GM06990 (cell line): ENCODE data around the gene PRKD2.
A peak's percentile ranks its signal among the peaks of the same experiment; 100 is the strongest.
"Not testable (repeated sequence)": the region's sequence is repeated elsewhere in the genome, so short reads cannot be mapped to it uniquely, and the experiment has no call there.

ENCODE experiments used
- DNase-seq: peaks from one replicate; pipeline ENCODE4 v3.0.0-alpha.2; 2011; ENCODE audit not compliant: insufficient read length; ENCODE audit errors: extremely low read depth
- H3K27me3 ChIP-seq: replicated peaks from 2 replicates; pipeline ENCODE4 v1.6.0; 2011; ENCODE audit warnings: low read length; ENCODE audit not compliant: control insufficient read depth, insufficient read depth
- H3K36me3 ChIP-seq: 2 replicates; pipeline ENCODE4 v1.5.1; 2011; ENCODE audit warnings: low read length; ENCODE audit not compliant: control insufficient read depth, insufficient read depth
- H3K4me3 ChIP-seq: replicated peaks from 2 replicates; pipeline ENCODE4 v1.5.1; 2011; ENCODE audit warnings: low read depth, mild to moderate bottlenecking, control low read depth, low read length
- CTCF ChIP-seq: IDR thresholded peaks from 2 replicates; pipeline ENCODE4 v1.5.1; 2011; ENCODE audit warnings: low read length, control low read depth, mild to moderate bottlenecking, inconsistent platforms; ENCODE audit not compliant: insufficient read depth, poor library complexity, severe bottlenecking

The PRKD2 gene

GRCh38 chr19:46715620-46715974 lies 1.3 kb downstream of the PRKD2 start:
- DNase-seq: no peak
- no peaks in the 10 kb centered on the region for H3K27me3 ChIP-seq
- TF ChIP-seq CTCF: no peak
- H3K36me3 ChIP-seq: peaks cover 7% of the 10 kb centered on the region
- H3K4me3 ChIP-seq: peak overlapping the region; percentile 96

GRCh38 chr19:46714444-46715106 lies 2.3 kb downstream of the PRKD2 start:
- no peaks in the 10 kb centered on the region for H3K27me3 ChIP-seq
- DNase-seq: peak; percentile 65
- H3K4me3 ChIP-seq: peak overlapping the region; percentile 96
- peaks cover 7% of the 10 kb centered on the region for H3K36me3 ChIP-seq
- no peak for TF ChIP-seq CTCF

- Histone ChIP-seq H3K4me3 (peak overlapping the region; percentile 96), H3K27me3 (no peaks in the 10 kb centered on the region), H3K36me3 (peaks cover 8% of the 10 kb centered on the region)
- TF ChIP-seq CTCF: no peak
- peak; percentile 63 for DNase-seq
Observed at GRCh38 chr19:46713781-46714443, 3.0 kb downstream of the PRKD2 start.

- peaks cover 12% of the 10 kb centered on the region for H3K36me3 ChIP-seq
- not testable (repeated sequence) for H3K27me3 ChIP-seq, DNase-seq, H3K4me3 ChIP-seq
Observed at GRCh38 chr19:46712768-46713338, 4.1 kb downstream of the PRKD2 start.

- peaks cover 15% of the 10 kb centered on the region for H3K36me3 ChIP-seq
- no peaks in the 10 kb centered on the region for H3K27me3 ChIP-seq
- DNase-seq: no peak
- TF ChIP-seq CTCF: no peak
- no peak overlapping the region for H3K4me3 ChIP-seq
Observed at GRCh38 chr19:46710687-46711086, 6.2 kb downstream of the PRKD2 start.

GRCh38 chr19:46704379-46705076 lies 12.4 kb downstream of the PRKD2 start:
- peak; percentile 96 for TF ChIP-seq CTCF
- H3K36me3 ChIP-seq: peaks cover 28% of the 10 kb centered on the region
- H3K4me3 ChIP-seq: no peak overlapping the region
- DNase-seq: peak; percentile 69
- H3K27me3 ChIP-seq: no peaks in the 10 kb centered on the region
